Measurements from ENCODE around the gene CLVS2. TPM values are rescaled to one million over a fixed set of nuclear protein-coding genes. Genes with fewer than 3 reads are reported as not detected.

The CLVS2 gene, protein sequence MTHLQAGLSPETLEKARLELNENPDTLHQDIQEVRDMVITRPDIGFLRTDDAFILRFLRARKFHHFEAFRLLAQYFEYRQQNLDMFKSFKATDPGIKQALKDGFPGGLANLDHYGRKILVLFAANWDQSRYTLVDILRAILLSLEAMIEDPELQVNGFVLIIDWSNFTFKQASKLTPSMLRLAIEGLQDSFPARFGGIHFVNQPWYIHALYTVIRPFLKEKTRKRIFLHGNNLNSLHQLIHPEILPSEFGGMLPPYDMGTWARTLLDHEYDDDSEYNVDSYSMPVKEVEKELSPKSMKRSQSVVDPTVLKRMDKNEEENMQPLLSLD
- 0.84 and 1.8 TPM in 2 replicates for total RNA-seq (ENCODE audit: low replicate concordance)

DNA sequence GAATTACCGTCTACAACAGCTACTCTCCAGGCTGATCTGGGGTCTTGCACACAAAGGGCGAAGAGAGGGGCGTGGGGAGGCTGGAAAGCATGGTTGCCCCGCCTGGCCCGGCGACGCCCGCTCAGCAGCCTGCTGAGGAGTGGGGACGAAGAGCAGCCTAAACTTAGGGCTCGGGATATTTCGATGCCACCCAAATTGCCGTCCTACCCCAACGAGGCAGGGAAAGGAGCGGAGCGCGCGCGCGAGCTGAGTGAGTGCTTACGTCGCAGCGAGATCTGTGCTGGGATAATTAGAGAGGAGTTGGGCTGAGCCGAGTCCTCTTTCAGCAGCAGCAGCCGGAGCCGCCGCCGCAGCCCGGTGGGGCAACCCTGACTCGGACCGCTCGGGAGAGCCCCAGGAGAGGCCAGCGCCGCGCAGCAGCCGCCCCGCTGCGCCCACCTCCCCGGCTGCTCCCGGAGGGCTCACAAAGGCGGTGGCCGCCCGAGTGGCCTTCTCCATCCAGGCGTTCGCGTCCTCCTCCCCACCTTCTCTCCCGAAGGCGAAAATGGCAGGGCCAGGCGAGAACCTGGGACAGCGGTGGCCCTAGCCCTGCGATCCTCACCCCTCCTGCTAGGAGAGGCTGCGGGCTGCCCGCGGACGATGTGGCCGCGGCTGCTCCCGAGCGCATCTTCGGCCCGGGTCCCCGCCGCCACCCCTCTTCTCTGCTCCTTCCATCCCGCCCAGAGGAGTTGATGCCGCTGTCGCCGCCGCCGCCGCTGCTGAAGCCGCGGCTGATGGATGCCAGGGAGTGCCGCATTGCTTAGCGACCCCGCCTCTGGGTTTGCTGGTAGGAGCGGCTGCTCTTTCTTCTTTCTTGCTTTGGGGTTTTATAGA is at the start of gene CLVS2:
Gene CLVS2 (plus strand): TSS at position 315 of the 873 bp plus-strand sequence. CDS start 1,543 bp downstream, outside the sequence.
- H3K27me3 Mint-ChIP-seq (ENCODE audit: insufficient read depth, low read depth) = peaks cover 11% of the 10 kb centered on the region
- H3K36me3 Mint-ChIP-seq = no peaks in the 10 kb centered on the region
- no peaks in the 10 kb centered on the region for H3K9me3 Mint-ChIP-seq
- Histone ChIP-seq H3F3A (ENCODE audit: low read depth) (peaks cover 11% of the 10 kb centered on the region), H3K9ac (no peak within 1 kb of the TSS), H3K9me3 (ENCODE audit: low read depth) (no peaks in the 10 kb centered on the region), H4K20me1 (ENCODE audit: low read depth) (no peaks in the 10 kb centered on the region), H3K27me3 (peaks cover 100% of the 10 kb centered on the region), H3K27ac (no peak within 1 kb of the TSS), H3K4me3 (peak within 1 kb of the TSS; percentile 88), H3K4me1 (peaks cover 7% of the 10 kb centered on the region), H2AFZ (replicated peaks) (peak within 1 kb of the TSS; percentile 99), H3K79me2 (ENCODE audit: low read depth) (no peaks in the 10 kb centered on the region), H3K4me2 (peak within 1 kb of the TSS; percentile 94), H3K36me3 (no peaks in the 10 kb centered on the region)
- peaks cover 16% of the 10 kb centered on the region for H3K4me1 Mint-ChIP-seq
- peak within 1 kb of the TSS; percentile 90 for H3K27ac Mint-ChIP-seq
- DNase-seq (ENCODE audit: low spot score) = peak; percentile 87
- TF ChIP-seq, protein P1, sequence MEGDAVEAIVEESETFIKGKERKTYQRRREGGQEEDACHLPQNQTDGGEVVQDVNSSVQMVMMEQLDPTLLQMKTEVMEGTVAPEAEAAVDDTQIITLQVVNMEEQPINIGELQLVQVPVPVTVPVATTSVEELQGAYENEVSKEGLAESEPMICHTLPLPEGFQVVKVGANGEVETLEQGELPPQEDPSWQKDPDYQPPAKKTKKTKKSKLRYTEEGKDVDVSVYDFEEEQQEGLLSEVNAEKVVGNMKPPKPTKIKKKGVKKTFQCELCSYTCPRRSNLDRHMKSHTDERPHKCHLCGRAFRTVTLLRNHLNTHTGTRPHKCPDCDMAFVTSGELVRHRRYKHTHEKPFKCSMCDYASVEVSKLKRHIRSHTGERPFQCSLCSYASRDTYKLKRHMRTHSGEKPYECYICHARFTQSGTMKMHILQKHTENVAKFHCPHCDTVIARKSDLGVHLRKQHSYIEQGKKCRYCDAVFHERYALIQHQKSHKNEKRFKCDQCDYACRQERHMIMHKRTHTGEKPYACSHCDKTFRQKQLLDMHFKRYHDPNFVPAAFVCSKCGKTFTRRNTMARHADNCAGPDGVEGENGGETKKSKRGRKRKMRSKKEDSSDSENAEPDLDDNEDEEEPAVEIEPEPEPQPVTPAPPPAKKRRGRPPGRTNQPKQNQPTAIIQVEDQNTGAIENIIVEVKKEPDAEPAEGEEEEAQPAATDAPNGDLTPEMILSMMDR (IDR thresholded peaks at IDR 0.05) = no peak
- no peak for TF ChIP-seq EZH2phosphoT487 (IDR thresholded peaks at IDR 0.05)
- peak; percentile 63 for TF ChIP-seq EZH2 (IDR thresholded peaks at IDR 0.05)
- H3K4me3 Mint-ChIP-seq = peak within 1 kb of the TSS; percentile 90

DNA sequence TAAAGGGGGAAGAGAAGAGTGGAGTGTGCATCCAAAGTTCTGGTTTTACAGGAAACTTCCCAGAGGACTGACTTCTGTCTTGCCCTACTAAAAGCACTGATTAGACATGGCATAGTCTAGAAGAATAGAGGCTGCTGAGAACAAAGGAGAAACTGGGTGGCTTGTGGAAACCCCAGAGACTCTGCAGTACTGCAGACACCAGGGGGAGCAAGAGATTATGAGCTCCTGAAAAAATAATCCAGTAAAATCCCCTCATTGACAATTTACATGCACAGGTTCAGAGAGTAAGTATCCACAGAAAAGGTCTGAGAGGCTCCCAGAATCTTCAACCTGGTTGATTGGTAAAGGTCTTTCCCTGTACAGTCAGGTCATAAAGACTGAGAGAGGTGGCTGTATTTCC is 48.7 kb upstream of the CLVS2 start:
- no peak overlapping the region for H3K4me3 ChIP-seq
- no peaks in the 10 kb centered on the region for H3F3A ChIP-seq (ENCODE audit: low read depth)
- peaks cover 4% of the 10 kb centered on the region for H3K4me1 ChIP-seq
- H3K4me2 ChIP-seq = no peak overlapping the region
- H3K27ac ChIP-seq = no peak overlapping the region
- no peaks in the 10 kb centered on the region for H3K27me3 ChIP-seq
- H3K36me3 Mint-ChIP-seq = no peaks in the 10 kb centered on the region
- no peak overlapping the region for H3K4me3 Mint-ChIP-seq
- peak overlapping the region; percentile 75 for H2AFZ ChIP-seq (replicated peaks)
- H3K36me3 ChIP-seq = no peaks in the 10 kb centered on the region
- H3K9me3 ChIP-seq (ENCODE audit: low read depth) = no peaks in the 10 kb centered on the region
- H3K79me2 ChIP-seq (ENCODE audit: low read depth) = no peaks in the 10 kb centered on the region
- no peak overlapping the region for H3K9ac ChIP-seq
- peaks cover 7% of the 10 kb centered on the region for H3K4me1 Mint-ChIP-seq
- TF ChIP-seq, protein P1 (IDR thresholded peaks at IDR 0.05) = peak; percentile 67
- no peak for TF ChIP-seq EZH2 (IDR thresholded peaks at IDR 0.05)
- H4K20me1 ChIP-seq (ENCODE audit: low read depth) = no peaks in the 10 kb centered on the region
- H3K27ac Mint-ChIP-seq = no peak overlapping the region
- peaks cover 2% of the 10 kb centered on the region for H3K9me3 Mint-ChIP-seq
- DNase-seq (ENCODE audit: low spot score) = peak; percentile 73
- H3K27me3 Mint-ChIP-seq (ENCODE audit: insufficient read depth, low read depth) = no peaks in the 10 kb centered on the region

DNA sequence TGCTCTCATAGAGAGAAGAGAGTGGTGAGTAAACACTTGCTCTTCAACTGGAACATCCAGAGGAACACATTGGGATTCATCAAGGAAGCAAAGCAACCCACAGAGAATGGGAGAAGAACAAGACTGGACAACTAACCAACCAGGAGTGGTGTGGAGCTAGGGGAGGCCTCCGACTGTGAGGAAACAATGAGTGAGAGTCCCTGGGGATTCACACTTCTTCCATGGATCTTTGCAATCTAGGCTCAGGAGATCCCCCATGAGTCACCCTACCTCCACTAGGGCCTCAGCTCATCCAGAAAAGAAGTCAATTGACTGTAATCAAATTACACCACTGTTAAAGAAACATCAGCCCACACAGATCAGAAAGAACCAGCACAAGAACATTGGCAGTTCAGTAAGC is 42.3 kb upstream of the CLVS2 start:
- no peaks in the 10 kb centered on the region for H3K36me3 Mint-ChIP-seq
- Histone ChIP-seq H3K9ac (no peak overlapping the region), H3K79me2 (ENCODE audit: low read depth) (no peaks in the 10 kb centered on the region), H3K4me2 (no peak overlapping the region), H3F3A (ENCODE audit: low read depth) (no peaks in the 10 kb centered on the region), H2AFZ (replicated peaks) (no peak overlapping the region), H4K20me1 (ENCODE audit: low read depth) (no peaks in the 10 kb centered on the region), H3K27ac (no peak overlapping the region), H3K9me3 (ENCODE audit: low read depth) (no peaks in the 10 kb centered on the region), H3K4me1 (no peaks in the 10 kb centered on the region), H3K4me3 (no peak overlapping the region), H3K36me3 (no peaks in the 10 kb centered on the region), H3K27me3 (no peaks in the 10 kb centered on the region)
- H3K27ac Mint-ChIP-seq = no peak overlapping the region
- DNase-seq (ENCODE audit: low spot score) = no peak
- H3K4me1 Mint-ChIP-seq = no peaks in the 10 kb centered on the region
- H3K4me3 Mint-ChIP-seq = no peak overlapping the region
- peaks cover 8% of the 10 kb centered on the region for H3K9me3 Mint-ChIP-seq
- no peaks in the 10 kb centered on the region for H3K27me3 Mint-ChIP-seq (ENCODE audit: insufficient read depth, low read depth)
- TF ChIP-seq EZH2 (IDR thresholded peaks at IDR 0.05) (no peak), EZH2phosphoT487 (IDR thresholded peaks at IDR 0.05) (no peak)
- TF ChIP-seq, protein P1 (IDR thresholded peaks at IDR 0.05) = no peak
